Measurements from ENCODE around the gene KIAA1549.

DNA sequence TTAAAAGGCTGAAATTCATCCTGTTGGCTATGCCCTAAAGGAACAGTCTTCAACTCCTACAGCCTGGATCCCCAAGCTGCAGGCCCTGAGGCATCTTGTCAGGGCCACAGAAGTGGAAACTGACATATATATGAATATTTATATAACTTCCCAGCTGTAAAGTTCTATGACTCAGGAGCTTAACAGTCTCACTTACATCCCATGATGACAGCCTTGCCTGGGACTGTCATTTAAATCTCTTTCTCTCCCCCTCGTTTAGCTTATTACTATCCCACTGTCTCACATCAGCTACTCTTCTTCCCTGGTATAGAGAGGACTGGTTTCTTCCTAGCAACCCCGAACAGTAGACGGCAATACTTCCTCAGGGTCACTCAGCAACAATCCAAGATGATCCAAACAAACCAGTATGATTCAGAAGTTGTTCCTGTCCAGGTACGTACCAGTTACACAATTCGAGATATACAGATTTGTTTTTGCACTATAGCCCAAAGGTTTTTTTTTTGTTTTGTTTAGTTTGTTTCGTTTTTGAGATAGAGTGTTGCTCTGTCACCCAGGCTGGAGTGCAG is 22.7 kb downstream of the KIAA1549 start:
- TF ChIP-seq, protein P1, sequence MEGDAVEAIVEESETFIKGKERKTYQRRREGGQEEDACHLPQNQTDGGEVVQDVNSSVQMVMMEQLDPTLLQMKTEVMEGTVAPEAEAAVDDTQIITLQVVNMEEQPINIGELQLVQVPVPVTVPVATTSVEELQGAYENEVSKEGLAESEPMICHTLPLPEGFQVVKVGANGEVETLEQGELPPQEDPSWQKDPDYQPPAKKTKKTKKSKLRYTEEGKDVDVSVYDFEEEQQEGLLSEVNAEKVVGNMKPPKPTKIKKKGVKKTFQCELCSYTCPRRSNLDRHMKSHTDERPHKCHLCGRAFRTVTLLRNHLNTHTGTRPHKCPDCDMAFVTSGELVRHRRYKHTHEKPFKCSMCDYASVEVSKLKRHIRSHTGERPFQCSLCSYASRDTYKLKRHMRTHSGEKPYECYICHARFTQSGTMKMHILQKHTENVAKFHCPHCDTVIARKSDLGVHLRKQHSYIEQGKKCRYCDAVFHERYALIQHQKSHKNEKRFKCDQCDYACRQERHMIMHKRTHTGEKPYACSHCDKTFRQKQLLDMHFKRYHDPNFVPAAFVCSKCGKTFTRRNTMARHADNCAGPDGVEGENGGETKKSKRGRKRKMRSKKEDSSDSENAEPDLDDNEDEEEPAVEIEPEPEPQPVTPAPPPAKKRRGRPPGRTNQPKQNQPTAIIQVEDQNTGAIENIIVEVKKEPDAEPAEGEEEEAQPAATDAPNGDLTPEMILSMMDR (IDR thresholded peaks at IDR 0.05) = no peak
- TF ChIP-seq REST (IDR thresholded peaks at IDR 0.05) (no peak), HDAC2 (IDR thresholded peaks at IDR 0.05) (no peak), NR3C1 (IDR thresholded peaks at IDR 0.05) (no peak), CHD2 (IDR thresholded peaks at IDR 0.05; ENCODE audit: low read length, partially characterized antibody) (no peak), POLR2A (IDR thresholded peaks at IDR 0.05; ENCODE audit: low read length) (no peak), CEBPB (IDR thresholded peaks at IDR 0.05) (no peak), CHD4 (IDR thresholded peaks at IDR 0.05; ENCODE audit: borderline replicate concordance) (no peak), MAFK (IDR thresholded peaks at IDR 0.05; ENCODE audit: partially characterized antibody) (no peak), FOSL2 (IDR thresholded peaks at IDR 0.05) (no peak), FOSL2 (CRISPR knock-in tag; IDR thresholded peaks at IDR 0.05) (no peak), KDM1A (IDR thresholded peaks at IDR 0.05; ENCODE audit: low read depth) (no peak), ESRRA (IDR thresholded peaks at IDR 0.05; ENCODE audit: borderline replicate concordance, low read length) (no peak), BCL3 (IDR thresholded peaks at IDR 0.05) (no peak)
- TF ChIP-seq, protein P2, sequence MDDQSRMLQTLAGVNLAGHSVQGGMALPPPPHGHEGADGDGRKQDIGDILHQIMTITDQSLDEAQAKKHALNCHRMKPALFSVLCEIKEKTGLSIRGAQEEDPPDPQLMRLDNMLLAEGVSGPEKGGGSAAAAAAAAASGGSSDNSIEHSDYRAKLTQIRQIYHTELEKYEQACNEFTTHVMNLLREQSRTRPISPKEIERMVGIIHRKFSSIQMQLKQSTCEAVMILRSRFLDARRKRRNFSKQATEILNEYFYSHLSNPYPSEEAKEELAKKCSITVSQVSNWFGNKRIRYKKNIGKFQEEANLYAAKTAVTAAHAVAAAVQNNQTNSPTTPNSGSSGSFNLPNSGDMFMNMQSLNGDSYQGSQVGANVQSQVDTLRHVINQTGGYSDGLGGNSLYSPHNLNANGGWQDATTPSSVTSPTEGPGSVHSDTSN (IDR thresholded peaks at IDR 0.05) = no peak
